Fibroblast of skin of abdomen (primary cell): ENCODE data around the gene LHFPL2.

Source experiments
- DNase-seq: peaks from one replicate; pipeline ENCODE4 v3.0.0-alpha.2; 2013

LHFPL2 gene

GRCh38 chr5:78543916-78544315 is 104.7 kb downstream of the LHFPL2 start:
- no peak for DNase-seq

GRCh38 chr5:78543292-78543691 is 105.3 kb downstream of the LHFPL2 start:
- DNase-seq, result no peak

- no peak for DNase-seq
These were observed 106.2 kb downstream of the LHFPL2 start for GRCh38 chr5:78542321-78542840.

GRCh38 chr5:78541086-78541654 is 107.4 kb downstream of the LHFPL2 start:
- DNase-seq, result no peak

GRCh38 chr5:78540335-78541085 is 108.1 kb downstream of the LHFPL2 start:
- DNase-seq, result no peak

GRCh38 chr5:78538240-78538850 is 110.2 kb downstream of the LHFPL2 start:
- no peak for DNase-seq

- peak; percentile 65 for DNase-seq
These were observed 110.8 kb downstream of the LHFPL2 start for GRCh38 chr5:78537821-78538220.

GRCh38 chr5:78537411-78537810 is 111.2 kb downstream of the LHFPL2 start:
- DNase-seq, result no peak

GRCh38 chr5:78536661-78537196 is 111.8 kb downstream of the LHFPL2 start:
- no peak for DNase-seq

GRCh38 chr5:78534905-78535200 is 113.7 kb downstream of the LHFPL2 start:
- DNase-seq, result no peak

GRCh38 chr5:78534148-78534904 is 114.2 kb downstream of the LHFPL2 start:
- DNase-seq, result peak; percentile 52

GRCh38 chr5:78533356-78533755 is 115.2 kb downstream of the LHFPL2 start:
- no peak for DNase-seq

- peak; percentile 77 for DNase-seq
These were observed 118.1 kb downstream of the LHFPL2 start for GRCh38 chr5:78530342-78531096.

- no peak for DNase-seq
These were observed 120.6 kb downstream of the LHFPL2 start for GRCh38 chr5:78527925-78528324.

GRCh38 chr5:78527054-78527859 is 121.3 kb downstream of the LHFPL2 start:
- DNase-seq, result peak; percentile 87

- DNase-seq, result peak; percentile 75
These were observed 122.5 kb downstream of the LHFPL2 start for GRCh38 chr5:78526049-78526525.

GRCh38 chr5:78523314-78524193 is 125.0 kb downstream of the LHFPL2 start:
- no peak for DNase-seq

- DNase-seq, result no peak
These were observed 125.9 kb downstream of the LHFPL2 start for GRCh38 chr5:78522476-78523260.

GRCh38 chr5:78521455-78521854 is 127.1 kb downstream of the LHFPL2 start:
- DNase-seq, result no peak
